H9 (cell line): ENCODE data around the gene WNT10A. TPM values are rescaled to one million over a fixed set of nuclear protein-coding genes. Genes with fewer than 3 reads are reported as not detected.
A peak's percentile ranks its signal among the peaks of the same experiment; 100 is the strongest.

Experiments
- DNase-seq: peaks from one replicate; pipeline ENCODE4 v3.0.0-alpha.2; 2017
- H2AFZ ChIP-seq: one replicate; pipeline ENCODE4 v1.6.1; 2013; ENCODE audit warnings: mild to moderate bottlenecking, low read length, control low read depth, moderate library complexity
- H2AK5ac ChIP-seq: 2 replicates; pipeline ENCODE4 v1.6.1; 2013; ENCODE audit warnings: low read length, control low read depth, mixed read lengths; ENCODE audit not compliant: insufficient read length
- H2BK120ac ChIP-seq: one replicate; pipeline ENCODE4 v1.6.1; 2013; ENCODE audit warnings: low read depth, mild to moderate bottlenecking, low read length, control low read depth, inconsistent platforms; ENCODE audit not compliant: poor library complexity, severe bottlenecking
- H2BK12ac ChIP-seq: 2 replicates; pipeline ENCODE4 v1.6.1; 2013; ENCODE audit warnings: low read length, control low read depth, mixed read lengths, low read depth; ENCODE audit not compliant: insufficient read length
- H2BK15ac ChIP-seq: 2 replicates; pipeline ENCODE4 v1.6.1; 2013; ENCODE audit warnings: low read depth, low read length, control low read depth
- H2BK20ac ChIP-seq: one replicate; pipeline ENCODE4 v1.6.1; 2013; ENCODE audit warnings: low read depth, mild to moderate bottlenecking, low read length, control low read depth, inconsistent platforms; ENCODE audit not compliant: poor library complexity, severe bottlenecking
- H2BK5ac ChIP-seq: 2 replicates; pipeline ENCODE4 v1.6.1; 2013; ENCODE audit warnings: low read length, control low read depth, mixed read lengths; ENCODE audit not compliant: insufficient read length
- H3K14ac ChIP-seq: 2 replicates; pipeline ENCODE4 v1.6.1; 2013; ENCODE audit warnings: low read length, control low read depth; ENCODE audit not compliant: insufficient read depth
- H3K18ac ChIP-seq: 2 replicates; pipeline ENCODE4 v1.6.1; 2013; ENCODE audit warnings: low read depth, mild to moderate bottlenecking, mixed read lengths, low read length, control low read depth; ENCODE audit not compliant: insufficient read length
- H3K23ac ChIP-seq: 2 replicates; pipeline ENCODE4 v1.6.1; 2013; ENCODE audit warnings: low read length, control low read depth, mixed read lengths, low read depth; ENCODE audit not compliant: insufficient read length
- H3K23me2 ChIP-seq: 2 replicates; pipeline ENCODE4 v1.6.1; 2013; ENCODE audit warnings: low read depth, mild to moderate bottlenecking, mixed read lengths, low read length, control low read depth; ENCODE audit not compliant: insufficient read length, poor library complexity, severe bottlenecking
- H3K27ac ChIP-seq: 2 replicates; pipeline ENCODE4 v1.5.1; 2013; ENCODE audit warnings: low read length, control low read depth, mixed read lengths, low read depth; ENCODE audit not compliant: insufficient read length
- H3K27me3 ChIP-seq: 2 replicates; pipeline ENCODE4 v1.6.1; 2013; ENCODE audit warnings: low read length, control low read depth, inconsistent platforms; ENCODE audit not compliant: insufficient read depth
- H3K4ac ChIP-seq: 2 replicates; pipeline ENCODE4 v1.6.1; 2013; ENCODE audit warnings: low read depth, mild to moderate bottlenecking, control low read depth, inconsistent platforms, low read length, moderate library complexity
- H3K4me1 ChIP-seq: 2 replicates; pipeline ENCODE4 v1.6.1; 2013; ENCODE audit warnings: low read length, control low read depth, inconsistent platforms; ENCODE audit not compliant: insufficient read depth
- H3K4me2 ChIP-seq: 2 replicates; pipeline ENCODE4 v1.6.1; 2013; ENCODE audit warnings: low read length, control low read depth, mixed read lengths; ENCODE audit not compliant: insufficient read length, insufficient read depth
- H3K56ac ChIP-seq: 2 replicates; pipeline ENCODE4 v1.6.1; 2013; ENCODE audit warnings: low read depth, mild to moderate bottlenecking, mixed read lengths, low read length, control low read depth; ENCODE audit not compliant: insufficient read length
- H3K79me1 ChIP-seq: 2 replicates; pipeline ENCODE4 v1.6.1; 2013; ENCODE audit warnings: low read depth, mild to moderate bottlenecking, moderate library complexity, low read length, control low read depth, inconsistent platforms; ENCODE audit not compliant: insufficient read depth, poor library complexity, severe bottlenecking
- H3K79me2 ChIP-seq: 2 replicates; pipeline ENCODE4 v1.6.1; 2013; ENCODE audit warnings: low read length, control low read depth, inconsistent platforms; ENCODE audit not compliant: insufficient read depth
- H3K9ac ChIP-seq: 2 replicates; pipeline ENCODE4 v1.6.1; 2013; ENCODE audit warnings: low read length, control low read depth, mixed read lengths; ENCODE audit not compliant: insufficient read length; ENCODE audit errors: extremely low read depth
- H3K9me3 ChIP-seq: one replicate; pipeline ENCODE4 v1.6.1; 2013; ENCODE audit warnings: low read depth, low read length, inconsistent platforms; ENCODE audit not compliant: control insufficient read depth
- H3T11ph ChIP-seq: one replicate; pipeline ENCODE4 v1.6.1; 2013; ENCODE audit warnings: mild to moderate bottlenecking, low read length, control low read depth, inconsistent platforms
- H4K20me1 ChIP-seq: one replicate; pipeline ENCODE4 v1.6.1; 2013; ENCODE audit not compliant: control insufficient read depth, insufficient read length, insufficient read depth
- H4K5ac ChIP-seq: 2 replicates; pipeline ENCODE4 v1.6.1; 2013; ENCODE audit warnings: low read depth, mild to moderate bottlenecking, mixed read lengths, low read length, control low read depth; ENCODE audit not compliant: insufficient read length
- H4K8ac ChIP-seq: replicated peaks from 2 replicates; pipeline ENCODE4 v1.6.1; 2013; ENCODE audit warnings: low read length, control low read depth, mixed read lengths, low read depth; ENCODE audit not compliant: insufficient read length
- H4K91ac ChIP-seq: 2 replicates; pipeline ENCODE4 v1.6.1; 2013; ENCODE audit warnings: low read depth, mild to moderate bottlenecking, moderate library complexity, mixed read lengths, low read length, control low read depth; ENCODE audit not compliant: insufficient read length
- H3K27ac Mint-ChIP-seq, 3 experiments: 2 replicates in 2 of 3; 3 replicates in 1 of 3; pipeline ENCODE4 v1.8.0; 2020 to 2021; ENCODE audit warnings: mixed read lengths in 3 of 3, mild to moderate bottlenecking in 1 of 3, moderate library complexity in 1 of 3
- H3K27me3 Mint-ChIP-seq: 2 replicates; pipeline ENCODE4 v1.8.0; 2021; ENCODE audit warnings: low read depth, mild to moderate bottlenecking, moderate library complexity, mixed read lengths
- H3K36me3 Mint-ChIP-seq, 3 experiments: 2 replicates in 2 of 3; 3 replicates in 1 of 3; pipeline ENCODE4 v1.8.0; 2020 to 2021; ENCODE audit warnings: low read depth in 3 of 3, mixed read lengths in 3 of 3; ENCODE audit not compliant: insufficient read depth in 1 of 3
- H3K4me1 Mint-ChIP-seq, 2 experiments: 2 replicates each; pipeline ENCODE4 v1.8.0; 2020; ENCODE audit warnings: mixed read lengths in 2 of 2
- H3K4me3 Mint-ChIP-seq, 2 experiments: 2 replicates in 1 of 2; 3 replicates in 1 of 2; pipeline ENCODE4 v1.8.0; 2020 to 2021; ENCODE audit warnings: mild to moderate bottlenecking in 2 of 2, mixed read lengths in 2 of 2, moderate library complexity in 1 of 2
- H3K9me3 Mint-ChIP-seq, 2 experiments: 2 replicates in 1 of 2; 3 replicates in 1 of 2; pipeline ENCODE4 v1.8.0; 2020; ENCODE audit warnings: mild to moderate bottlenecking in 2 of 2, mixed read lengths in 2 of 2, moderate library complexity in 1 of 2
- WGBS: extraction: QIAGEN DNeasy Blood & Tissue Kit; methylation state at CpG from one replicate; pipeline ENCODE4 v1.1.7; 2013; ENCODE audit warnings: missing lambda C conversion rate, low lambda C conversion rate, mixed read lengths; ENCODE audit not compliant: insufficient read length; ENCODE audit errors: extremely low coverage; 5-methylcytosine and 5-hydroxymethylcytosine counted together
- total RNA-seq: library from RNA; stranded (reverse); gene quantifications from 2 replicates; pipeline ENCODE4 v1.2.1, GENCODE V29; 2021
- TF ChIP-seq, protein P1 (sequence below): fragments of 200-600 bp; sonication (generic); conservative IDR thresholded peaks from 3 replicates; pipeline ENCODE4 v1.8.0; 2021; ENCODE audit warnings: antibody characterized with exemption, mild to moderate bottlenecking

Gene WNT10A
- total RNA-seq, 1 experiment from 2014 or later, result not detected

DNA sequence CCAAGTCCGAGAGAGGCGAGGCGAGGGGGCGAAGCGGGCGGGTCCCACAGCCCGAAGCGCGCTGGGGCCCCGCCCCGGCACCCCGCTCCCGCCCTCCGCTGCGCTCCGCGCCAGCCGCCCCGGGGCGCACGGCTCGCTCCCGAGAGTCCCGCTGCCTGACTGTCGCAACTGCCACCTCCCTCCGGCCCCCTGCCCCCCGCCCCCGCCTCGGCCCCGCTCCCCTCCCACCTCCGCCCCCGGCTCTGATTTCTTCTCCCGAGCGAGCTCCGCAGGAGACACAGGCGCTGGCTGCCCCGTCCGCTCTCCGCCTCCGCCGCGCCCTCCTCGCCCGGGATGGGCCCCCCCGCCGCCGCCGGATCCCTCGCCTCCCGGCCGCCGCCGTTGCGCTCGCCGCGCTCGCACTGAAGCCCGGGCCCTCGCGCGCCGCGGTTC lies 21.1 kb upstream of the WNT10A start, which contains the start of gene WNT6:
Gene WNT6 (plus strand): TSS at position 250 of the 432 bp plus-strand sequence. CDS start 233 bp downstream, outside the sequence.
- H3K79me2 ChIP-seq, result no peaks in the 10 kb centered on the region
- H3K27me3 ChIP-seq, result peaks cover 82% of the 10 kb centered on the region
- no peak within 1 kb of the TSS for H3K56ac ChIP-seq
- H3K4ac ChIP-seq, result no peak within 1 kb of the TSS
- no peak within 1 kb of the TSS for H3K9ac ChIP-seq
- H3K18ac ChIP-seq, result no peak within 1 kb of the TSS
- TF ChIP-seq, protein P1, sequence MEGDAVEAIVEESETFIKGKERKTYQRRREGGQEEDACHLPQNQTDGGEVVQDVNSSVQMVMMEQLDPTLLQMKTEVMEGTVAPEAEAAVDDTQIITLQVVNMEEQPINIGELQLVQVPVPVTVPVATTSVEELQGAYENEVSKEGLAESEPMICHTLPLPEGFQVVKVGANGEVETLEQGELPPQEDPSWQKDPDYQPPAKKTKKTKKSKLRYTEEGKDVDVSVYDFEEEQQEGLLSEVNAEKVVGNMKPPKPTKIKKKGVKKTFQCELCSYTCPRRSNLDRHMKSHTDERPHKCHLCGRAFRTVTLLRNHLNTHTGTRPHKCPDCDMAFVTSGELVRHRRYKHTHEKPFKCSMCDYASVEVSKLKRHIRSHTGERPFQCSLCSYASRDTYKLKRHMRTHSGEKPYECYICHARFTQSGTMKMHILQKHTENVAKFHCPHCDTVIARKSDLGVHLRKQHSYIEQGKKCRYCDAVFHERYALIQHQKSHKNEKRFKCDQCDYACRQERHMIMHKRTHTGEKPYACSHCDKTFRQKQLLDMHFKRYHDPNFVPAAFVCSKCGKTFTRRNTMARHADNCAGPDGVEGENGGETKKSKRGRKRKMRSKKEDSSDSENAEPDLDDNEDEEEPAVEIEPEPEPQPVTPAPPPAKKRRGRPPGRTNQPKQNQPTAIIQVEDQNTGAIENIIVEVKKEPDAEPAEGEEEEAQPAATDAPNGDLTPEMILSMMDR, result no peak
- no peak within 1 kb of the TSS for H3K27ac Mint-ChIP-seq
- no peaks in the 10 kb centered on the region; a peak in 1 of 5 replicates for H3K9me3 Mint-ChIP-seq
- peak within 1 kb of the TSS; percentile 53 to 85 for H3K4me3 Mint-ChIP-seq
- H4K20me1 ChIP-seq, result no peaks in the 10 kb centered on the region
- no CpG with 5 or more reads among the region's 64 CpGs for WGBS
- H3K23ac ChIP-seq, result no peak within 1 kb of the TSS
- H2BK20ac ChIP-seq, result no peak within 1 kb of the TSS
- no peak within 1 kb of the TSS for H4K8ac ChIP-seq
- H2BK120ac ChIP-seq, result no peak within 1 kb of the TSS
- H2AFZ ChIP-seq, result no peak within 1 kb of the TSS
- H2BK12ac ChIP-seq, result no peak within 1 kb of the TSS
- H3K4me2 ChIP-seq, result peak within 1 kb of the TSS; percentile 12
- H2BK15ac ChIP-seq, result no peak within 1 kb of the TSS
- H3K9me3 ChIP-seq, result no peaks in the 10 kb centered on the region
- H3K4me1 Mint-ChIP-seq, result peaks cover 26 to 53% of the 10 kb centered on the region in 2 experiments
- no peak within 1 kb of the TSS for H4K91ac ChIP-seq
- no peaks in the 10 kb centered on the region for H3K79me1 ChIP-seq
- peaks cover 98% of the 10 kb centered on the region for H3K27me3 Mint-ChIP-seq
- H3K27ac ChIP-seq, result no peak within 1 kb of the TSS
- DNase-seq, result no peak
- H3K14ac ChIP-seq, result no peak within 1 kb of the TSS
- no peak within 1 kb of the TSS for H2AK5ac ChIP-seq
- H3K36me3 Mint-ChIP-seq, result no peaks in the 10 kb centered on the region
- H3K23me2 ChIP-seq, result peaks cover 3% of the 10 kb centered on the region
- H4K5ac ChIP-seq, result no peak within 1 kb of the TSS
- H3K4me1 ChIP-seq, result peaks cover 2% of the 10 kb centered on the region; the same call in 1 of the 2 replicates
- H2BK5ac ChIP-seq, result no peak within 1 kb of the TSS
- no peak within 1 kb of the TSS for H3T11ph ChIP-seq
